ENCODE data around the gene SCYGR5. TPM values are rescaled to one million over a fixed set of nuclear protein-coding genes. Genes with fewer than 3 reads are reported as not detected.

Gene SCYGR5
- total and polyA plus RNA-seq, 2 experiments from 2014 or later: not detected

DNA sequence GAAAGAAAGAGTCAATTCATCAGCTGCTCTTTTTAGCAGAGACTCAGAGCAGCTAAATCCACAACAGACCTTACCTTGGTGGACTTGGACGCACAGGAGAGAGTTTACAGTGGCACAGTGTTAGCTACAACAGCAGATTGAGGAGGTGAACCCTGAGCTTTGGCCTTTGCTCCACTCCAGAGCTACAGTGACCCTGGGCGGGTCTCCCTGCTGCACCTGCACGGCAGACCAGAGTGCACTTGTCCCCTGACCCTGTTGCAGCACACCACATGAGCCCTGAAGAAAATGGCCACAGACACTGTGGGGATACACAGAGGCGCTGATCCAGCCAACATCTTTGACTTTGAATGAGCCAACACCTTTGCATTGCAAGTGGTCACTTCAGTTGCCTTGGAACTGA is 40.3 kb downstream of the SCYGR5 start:
- H4K20me1 ChIP-seq (ENCODE audit: insufficient read depth): no peaks in the 10 kb centered on the region
- H3K36me3 ChIP-seq (ENCODE audit: low read depth): no peaks in the 10 kb centered on the region
- TF ChIP-seq EZH2phosphoT487 (IDR thresholded peaks at IDR 0.05; ENCODE audit: insufficient read depth, low read depth) (no peak), EZH2 (IDR thresholded peaks at IDR 0.05; ENCODE audit: insufficient read depth, poor library complexity, severe bottlenecking) (no peak)
- H3K9ac ChIP-seq: no peak overlapping the region
- no peak overlapping the region for H2AFZ ChIP-seq
- H3K79me2 ChIP-seq (ENCODE audit: insufficient read depth): no peaks in the 10 kb centered on the region
- no peak overlapping the region for H3K4me3 ChIP-seq
- H3K9me2 ChIP-seq (ENCODE audit: insufficient read depth): no peaks in the 10 kb centered on the region
- H3K4me1 ChIP-seq (ENCODE audit: insufficient read depth): peaks cover 11% of the 10 kb centered on the region
- H3K27me3 ChIP-seq (replicated peaks; ENCODE audit: insufficient read depth): no peaks in the 10 kb centered on the region
- no peak overlapping the region for H3K27ac ChIP-seq
- peaks cover 6% of the 10 kb centered on the region for H3F3A ChIP-seq (ENCODE audit: insufficient read depth)
- in situ Hi-C loops (cut with MboI): no loop called here
- no peaks in the 10 kb centered on the region for H3K9me3 ChIP-seq (ENCODE audit: low read depth)
- H3K4me2 ChIP-seq (ENCODE audit: unreplicated experiment): no peak overlapping the region
- DNase-seq: no peak
- 82 to 84% methylated on average over 4 of the region's 4 CpGs for WGBS, 2 experiments (ENCODE audit: low coverage in 1 of 2, low lambda C conversion rate in 2 of 2, missing lambda C conversion rate in 2 of 2)

- Histone ChIP-seq H4K20me1 (ENCODE audit: insufficient read depth) (no peaks in the 10 kb centered on the region), H3K4me1 (ENCODE audit: insufficient read depth) (peaks cover 11% of the 10 kb centered on the region), H3K4me2 (ENCODE audit: unreplicated experiment) (no peak overlapping the region), H3K36me3 (ENCODE audit: low read depth) (no peaks in the 10 kb centered on the region), H3K9me2 (ENCODE audit: insufficient read depth) (no peaks in the 10 kb centered on the region), H3K9me3 (ENCODE audit: low read depth) (no peaks in the 10 kb centered on the region), H3K27me3 (replicated peaks; ENCODE audit: insufficient read depth) (no peaks in the 10 kb centered on the region), H3K27ac (no peak overlapping the region), H3K9ac (no peak overlapping the region), H3K4me3 (no peak overlapping the region), H2AFZ (no peak overlapping the region), H3K79me2 (ENCODE audit: insufficient read depth) (no peaks in the 10 kb centered on the region), H3F3A (ENCODE audit: insufficient read depth) (peaks cover 6% of the 10 kb centered on the region)
- DNase-seq: no peak
- in situ Hi-C loops (cut with MboI): no loop called here
- TF ChIP-seq EZH2 (IDR thresholded peaks at IDR 0.05; ENCODE audit: insufficient read depth, poor library complexity, severe bottlenecking) (no peak), EZH2phosphoT487 (IDR thresholded peaks at IDR 0.05; ENCODE audit: insufficient read depth, low read depth) (no peak)
- 95 to 96% methylated on average over 6 of the region's 6 CpGs for WGBS, 2 experiments (ENCODE audit: low coverage in 1 of 2, low lambda C conversion rate in 2 of 2, missing lambda C conversion rate in 2 of 2)
Measured at GRCh38 chr2:227707390-227707789, 40.8 kb downstream of the SCYGR5 start.

DNA sequence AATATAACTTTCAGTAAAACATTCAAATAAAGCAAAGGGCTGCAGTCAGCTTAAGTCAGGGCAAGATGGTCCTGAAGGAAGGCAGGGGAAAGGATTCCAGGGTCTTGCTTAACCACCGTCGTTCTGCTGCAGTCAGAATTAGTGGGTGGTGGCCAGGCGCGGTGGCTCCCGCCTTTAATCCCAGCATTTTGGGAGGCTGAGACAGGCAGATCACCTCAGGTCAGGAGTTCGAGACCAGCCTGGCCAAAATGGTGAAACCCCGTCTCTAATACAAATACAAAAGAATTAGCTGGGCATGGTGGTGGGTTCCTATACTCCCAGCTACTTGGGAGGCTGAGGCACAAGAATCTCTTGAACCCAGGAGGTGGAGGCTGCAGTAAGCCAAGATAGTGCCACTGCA is 44.4 kb downstream of the SCYGR5 start:
- TF ChIP-seq EZH2 (IDR thresholded peaks at IDR 0.05; ENCODE audit: insufficient read depth, poor library complexity, severe bottlenecking) (no peak), EZH2phosphoT487 (IDR thresholded peaks at IDR 0.05; ENCODE audit: insufficient read depth, low read depth) (no peak)
- Histone ChIP-seq H3F3A (ENCODE audit: insufficient read depth) (no peaks in the 10 kb centered on the region), H3K9me2 (ENCODE audit: insufficient read depth) (no peaks in the 10 kb centered on the region), H3K36me3 (ENCODE audit: low read depth) (no peaks in the 10 kb centered on the region), H3K27ac (no peak overlapping the region), H2AFZ (no peak overlapping the region), H3K4me1 (ENCODE audit: insufficient read depth) (no peaks in the 10 kb centered on the region), H3K9me3 (ENCODE audit: low read depth) (no peaks in the 10 kb centered on the region), H3K79me2 (ENCODE audit: insufficient read depth) (no peaks in the 10 kb centered on the region), H3K27me3 (replicated peaks; ENCODE audit: insufficient read depth) (no peaks in the 10 kb centered on the region), H3K9ac (no peak overlapping the region), H3K4me3 (no peak overlapping the region), H4K20me1 (ENCODE audit: insufficient read depth) (no peaks in the 10 kb centered on the region), H3K4me2 (ENCODE audit: unreplicated experiment) (no peak overlapping the region)
- in situ Hi-C loops (cut with MboI): no loop called here
- WGBS, 2 experiments (ENCODE audit: low coverage in 1 of 2, low lambda C conversion rate in 2 of 2, missing lambda C conversion rate in 2 of 2): 77 to 79% methylated on average over 7 of the region's 7 CpGs
- no peak for DNase-seq

- Histone ChIP-seq H3K9me3 (ENCODE audit: low read depth) (no peaks in the 10 kb centered on the region), H3K9me2 (ENCODE audit: insufficient read depth) (no peaks in the 10 kb centered on the region), H3K9ac (no peak overlapping the region), H3F3A (ENCODE audit: insufficient read depth) (no peaks in the 10 kb centered on the region), H3K27me3 (replicated peaks; ENCODE audit: insufficient read depth) (no peaks in the 10 kb centered on the region), H4K20me1 (ENCODE audit: insufficient read depth) (no peaks in the 10 kb centered on the region), H3K79me2 (ENCODE audit: insufficient read depth) (no peaks in the 10 kb centered on the region), H3K4me2 (ENCODE audit: unreplicated experiment) (no peak overlapping the region), H3K27ac (no peak overlapping the region), H3K4me3 (no peak overlapping the region), H3K4me1 (ENCODE audit: insufficient read depth) (peaks cover 3% of the 10 kb centered on the region; the same call in 1 of the 2 replicates), H3K36me3 (ENCODE audit: low read depth) (no peaks in the 10 kb centered on the region), H2AFZ (no peak overlapping the region)
- TF ChIP-seq EZH2 (IDR thresholded peaks at IDR 0.05; ENCODE audit: insufficient read depth, poor library complexity, severe bottlenecking) (no peak), EZH2phosphoT487 (IDR thresholded peaks at IDR 0.05; ENCODE audit: insufficient read depth, low read depth) (no peak)
- in situ Hi-C loops (cut with MboI): no loop called here
- DNase-seq: no peak
- WGBS, 2 experiments (ENCODE audit: low coverage in 1 of 2, low lambda C conversion rate in 2 of 2, missing lambda C conversion rate in 2 of 2): 45 to 53% methylated on average over 1 of the region's 1 CpG
Measured at GRCh38 chr2:227713291-227713690, 46.7 kb downstream of the SCYGR5 start.

DNA sequence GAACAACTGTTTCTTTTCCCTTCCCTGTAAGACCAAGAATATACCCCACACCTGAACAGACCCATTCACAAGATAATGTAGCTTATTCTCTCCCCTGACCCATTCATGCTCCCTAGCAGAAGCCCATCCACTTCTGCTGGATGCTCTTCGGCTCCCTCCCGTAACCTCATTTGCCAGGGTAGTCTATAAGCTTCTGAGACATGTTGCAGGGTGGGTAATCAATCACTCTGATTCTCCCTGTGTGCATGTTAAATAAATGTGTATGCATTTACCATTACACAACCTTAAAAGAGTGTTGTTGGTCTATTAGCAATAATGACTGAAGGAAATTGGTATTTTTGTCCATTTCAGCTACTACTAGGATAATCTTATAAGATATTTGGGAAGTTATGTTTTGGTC is 49.9 kb downstream of the SCYGR5 start:
- Histone ChIP-seq H3K4me1 (ENCODE audit: insufficient read depth) (peaks cover 5% of the 10 kb centered on the region; the same call in 1 of the 2 replicates), H4K20me1 (ENCODE audit: insufficient read depth) (no peaks in the 10 kb centered on the region), H3K36me3 (ENCODE audit: low read depth) (no peaks in the 10 kb centered on the region), H3K9ac (no peak overlapping the region), H3K9me2 (ENCODE audit: insufficient read depth) (no peaks in the 10 kb centered on the region), H2AFZ (no peak overlapping the region), H3K79me2 (ENCODE audit: insufficient read depth) (no peaks in the 10 kb centered on the region), H3K27me3 (replicated peaks; ENCODE audit: insufficient read depth) (no peaks in the 10 kb centered on the region), H3F3A (ENCODE audit: insufficient read depth) (no peaks in the 10 kb centered on the region), H3K9me3 (ENCODE audit: low read depth) (no peaks in the 10 kb centered on the region), H3K27ac (no peak overlapping the region), H3K4me3 (no peak overlapping the region), H3K4me2 (ENCODE audit: unreplicated experiment) (no peak overlapping the region)
- DNase-seq: no peak
- TF ChIP-seq EZH2phosphoT487 (IDR thresholded peaks at IDR 0.05; ENCODE audit: insufficient read depth, low read depth) (no peak), EZH2 (IDR thresholded peaks at IDR 0.05; ENCODE audit: insufficient read depth, poor library complexity, severe bottlenecking) (no peak)
- in situ Hi-C loops (cut with MboI): no loop called here
- WGBS, 2 experiments (ENCODE audit: low coverage in 1 of 2, low lambda C conversion rate in 2 of 2, missing lambda C conversion rate in 2 of 2): 98 to 100% methylated on average over 2 of the region's 2 CpGs

Other genes starting within 250 kb of the SCYGR5 start
- gene AGFG1, start 194.6 kb upstream of the SCYGR5 start, total RNA-seq (2014; rRNA removed; shearing (Covaris generic)): 144 and 150 TPM in 2 replicates
- 14.0 and 16.5 TPM in 2 replicates for gene AGFG1, start 194.6 kb upstream of the SCYGR5 start, polyA plus RNA-seq (2016; fragmentation: Nextera tagmentation; extraction: Ambion mirVana)
- gene SCYGR2, start 67.9 kb upstream of the SCYGR5 start, total RNA-seq (2014; rRNA removed; shearing (Covaris generic)): not detected in 2 replicates
- not detected in 2 replicates for gene SCYGR2, start 67.9 kb upstream of the SCYGR5 start, polyA plus RNA-seq (2016; fragmentation: Nextera tagmentation; extraction: Ambion mirVana)
- gene SCYGR3, start 52.0 kb upstream of the SCYGR5 start, total RNA-seq (2014; rRNA removed; shearing (Covaris generic)): not detected in 2 replicates
- not detected in 2 replicates for gene SCYGR3, start 52.0 kb upstream of the SCYGR5 start, polyA plus RNA-seq (2016; fragmentation: Nextera tagmentation; extraction: Ambion mirVana)
- gene SCYGR4, start 49.3 kb upstream of the SCYGR5 start, total RNA-seq (2014; rRNA removed; shearing (Covaris generic)): not detected in 2 replicates
- not detected in 2 replicates for gene SCYGR4, start 49.3 kb upstream of the SCYGR5 start, polyA plus RNA-seq (2016; fragmentation: Nextera tagmentation; extraction: Ambion mirVana)
- gene SLC19A3, start 51.2 kb downstream of the SCYGR5 start, total RNA-seq (2014; rRNA removed; shearing (Covaris generic)): 0.65 and 0.89 TPM in 2 replicates
- 0.10 and 0.71 TPM in 2 replicates for gene SLC19A3, start 51.2 kb downstream of the SCYGR5 start, polyA plus RNA-seq (2016; fragmentation: Nextera tagmentation; extraction: Ambion mirVana)
- gene SCYGR6, start 58.0 kb downstream of the SCYGR5 start, total RNA-seq (2014; rRNA removed; shearing (Covaris generic)): not detected in 2 replicates
- gene SCYGR6, start 58.0 kb downstream of the SCYGR5 start, polyA plus RNA-seq (2016; fragmentation: Nextera tagmentation; extraction: Ambion mirVana): not detected in 2 replicates
- not detected in 2 replicates for gene SCYGR7, start 61.5 kb downstream of the SCYGR5 start, total RNA-seq (2014; rRNA removed; shearing (Covaris generic))
- gene SCYGR7, start 61.5 kb downstream of the SCYGR5 start, polyA plus RNA-seq (2016; fragmentation: Nextera tagmentation; extraction: Ambion mirVana): not detected in 2 replicates
- not detected in 2 replicates for gene SCYGR8, start 79.1 kb downstream of the SCYGR5 start, total RNA-seq (2014; rRNA removed; shearing (Covaris generic))
- gene SCYGR8, start 79.1 kb downstream of the SCYGR5 start, polyA plus RNA-seq (2016; fragmentation: Nextera tagmentation; extraction: Ambion mirVana): not detected in 2 replicates
- gene CCL20, start 147.0 kb downstream of the SCYGR5 start, total RNA-seq (2014; rRNA removed; shearing (Covaris generic)): not detected in 2 replicates
- gene CCL20, start 147.0 kb downstream of the SCYGR5 start, polyA plus RNA-seq (2016; fragmentation: Nextera tagmentation; extraction: Ambion mirVana): not detected in 2 replicates
- under 0.01 and 2.1 TPM in 2 replicates for gene DAW1, start 204.8 kb downstream of the SCYGR5 start, total RNA-seq (2014; rRNA removed; shearing (Covaris generic))
- gene DAW1, start 204.8 kb downstream of the SCYGR5 start, polyA plus RNA-seq (2016; fragmentation: Nextera tagmentation; extraction: Ambion mirVana): 0.81 and 1.1 TPM in 2 replicates

All from GM23248 (cell line).